H1 (cell line): ENCODE measurements around the gene SHTN1. TPM values are rescaled to one million over a fixed set of nuclear protein-coding genes. Genes with fewer than 3 reads are reported as not detected.

ENCODE experiments used
- CHD7 ChIP-seq: fragments of 300-600 bp; sonication (generic); IDR thresholded peaks from 2 replicates; pipeline ENCODE4 v1.7.1; 2012; ENCODE audit warnings: low read length, moderate library complexity, mild to moderate bottlenecking, inconsistent platforms; ENCODE audit not compliant: insufficient replicate concordance
- JUND ChIP-seq: IDR thresholded peaks from 2 replicates; pipeline ENCODE4 v1.6.1; 2011; ENCODE audit warnings: mild to moderate bottlenecking, improper control_type of control experiment, low read length
- TCF12 ChIP-seq: IDR thresholded peaks from 2 replicates; pipeline ENCODE4 v1.6.1; 2011; ENCODE audit warnings: low read depth, mild to moderate bottlenecking, low read length
- polyA plus RNA-seq, 7 experiments: library from polyadenylated mRNA; depleted of rRNA in 3 of 7; stranded (reverse) in 5 of 7; unstranded in 2 of 7; fragments of >200 nt in 5 of 7; fragments of 200-250 nt in 2 of 7; gene quantifications; 1 replicate in 5 of 7; 2 replicates in 1 of 7; 4 replicates in 1 of 7; pipeline versions ENCODE4 v1.2.1 to v1.2.3, GENCODE V29; 2011 to 2013; ENCODE audit warnings: missing spikeins in 2 of 7, mixed read lengths in 2 of 7
- total RNA-seq: library from RNA; stranded (reverse); fragmentation: NEBNext Ultra II Directional; extraction: Animal tissue kit (Norgen Biotek cat#: 25700); gene quantifications from 2 replicates; pipeline ENCODE4 v1.2.1, GENCODE V29; 2021

The SHTN1 gene
- total and polyA plus RNA-seq, 2 of the 8 experiments (the other 6 are each of a cell fraction or from before 2014, with no cell fraction given), result 3.3 to 12.7 TPM

- no peak for TF ChIP-seq CHD7
- no peak for TF ChIP-seq TCF12
- TF ChIP-seq JUND, result no peak
Measured at GRCh38 chr10:116835658-116836057, 169.3 kb downstream of the SHTN1 start (continued).
